GM12878 (cell line): ENCODE measurements around the gene ZBTB48.

Experiments
- BRCA1 ChIP-seq: IDR thresholded peaks from 2 replicates; pipeline ENCODE4 v1.6.1; 2011; ENCODE audit warnings: low read depth, low read length, improper control_type of control experiment
- CBX5 ChIP-seq: sonication (generic); IDR thresholded peaks from 2 replicates; pipeline ENCODE4 v1.6.1; 2016; ENCODE audit warnings: low read depth, moderate library complexity, mild to moderate bottlenecking, inconsistent platforms
- CTCF ChIP-seq, 3 experiments: IDR thresholded peaks in 2 of 3; conservative IDR thresholded peaks in 1 of 3; 2 replicates each; pipeline ENCODE4 v1.5.1; 2011; ENCODE audit warnings: low read depth in 3 of 3, low read length in 3 of 3, mild to moderate bottlenecking in 3 of 3, control low read depth in 2 of 3, moderate library complexity in 2 of 3, inconsistent platforms in 1 of 3, mixed read lengths in 1 of 3; ENCODE audit not compliant: control insufficient read depth in 2 of 3, insufficient read depth in 1 of 3; ENCODE audit errors: extremely low read depth in 1 of 3
- EP300 ChIP-seq, 2 experiments: fragments of 150-350 bp in 1 of 2; IDR thresholded peaks; 2 replicates each; pipeline ENCODE4 v1.6.1; 2011 to 2012; ENCODE audit warnings: low read depth in 2 of 2, low read length in 2 of 2, borderline replicate concordance in 1 of 2, improper control_type of control experiment in 1 of 2, inconsistent platforms in 1 of 2; ENCODE audit not compliant: control insufficient read depth in 1 of 2
- EZH2 ChIP-seq: IDR thresholded peaks from 2 replicates; pipeline ENCODE4 v1.6.1; 2012; ENCODE audit warnings: low read depth, mild to moderate bottlenecking, control low read depth, inconsistent platforms, low read length, borderline replicate concordance; ENCODE audit not compliant: control insufficient read depth
- NFYB ChIP-seq: IDR thresholded peaks from 2 replicates; pipeline ENCODE4 v1.6.1; 2011; ENCODE audit warnings: low read depth, mild to moderate bottlenecking, low read length, improper control_type of control experiment, moderate library complexity; ENCODE audit not compliant: insufficient read depth
- NR2C2 ChIP-seq: IDR thresholded peaks from 2 replicates; pipeline ENCODE4 v1.6.1; 2011; ENCODE audit warnings: borderline replicate concordance, low read depth; ENCODE audit not compliant: control insufficient read depth, insufficient read length
- PKNOX1 ChIP-seq: fragments of 450-650 bp; IDR thresholded peaks from 2 replicates; pipeline ENCODE4 v1.6.1; 2016; ENCODE audit warnings: mild to moderate bottlenecking
- POLR2A ChIP-seq: IDR thresholded peaks from 2 replicates; pipeline ENCODE4 v1.6.1; 2011; ENCODE audit warnings: low read depth, mild to moderate bottlenecking, low read length
- RAD21 ChIP-seq: IDR thresholded peaks from 2 replicates; pipeline ENCODE4 v1.6.1; 2011; ENCODE audit warnings: mild to moderate bottlenecking, low read depth, low read length, moderate library complexity; ENCODE audit not compliant: insufficient read depth
- RB1 ChIP-seq: fragments of 450-650 bp; formaldehyde crosslinking; IDR thresholded peaks from 2 replicates; pipeline ENCODE4 v1.6.1; 2017; ENCODE audit warnings: mild to moderate bottlenecking, borderline replicate concordance
- SREBF2 ChIP-seq: IDR thresholded peaks from 2 replicates; pipeline ENCODE4 v1.6.1; 2012; ENCODE audit warnings: mild to moderate bottlenecking, low read length
- TF ChIP-seq, protein P1 (sequence below): IDR thresholded peaks from 2 replicates; pipeline ENCODE4 v1.6.1; 2011; ENCODE audit warnings: low read depth, low read length, improper control_type of control experiment, borderline replicate concordance

DNA sequence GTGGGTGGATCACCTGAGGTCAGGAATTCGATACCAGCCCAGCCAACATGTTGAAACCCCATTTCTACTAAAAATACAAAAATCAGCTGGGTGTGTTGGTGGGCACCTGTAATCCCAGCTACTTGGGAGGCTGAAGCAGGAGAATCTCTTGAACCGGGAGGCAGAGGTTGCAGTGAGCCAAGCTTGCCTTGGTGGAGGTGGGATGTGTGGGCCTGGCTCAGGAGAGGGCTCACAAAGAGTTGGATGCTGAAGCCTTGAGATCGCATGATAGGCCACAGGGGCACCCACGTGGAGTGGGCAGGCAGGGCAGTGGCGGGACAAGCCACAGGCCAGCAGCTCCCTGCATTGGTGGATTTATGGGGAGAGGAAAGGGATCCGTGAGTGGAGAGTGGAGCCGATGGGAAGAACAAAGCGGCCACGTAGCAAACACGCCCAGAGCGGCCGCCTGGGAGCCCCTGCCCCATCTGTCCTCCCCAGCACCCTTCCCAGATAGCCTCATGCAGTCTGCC is 49.2 kb downstream of the ZBTB48 start:
- TF ChIP-seq RAD21 (no peak), EP300 (IDR thresholded peaks at IDR 0.05; ENCODE audit: borderline replicate concordance in 1 of 2, control insufficient read depth in 1 of 2, low read depth in 2 of 2, low read length in 2 of 2) (no peak), CTCF (IDR thresholded peaks at IDR 0.05 in 2 of 3, conservative IDR thresholded peaks at IDR 0.05 in 1 of 3; ENCODE audit: control insufficient read depth in 2 of 3, extremely low read depth in 1 of 3, insufficient read depth in 1 of 3, low read depth in 3 of 3, low read length in 3 of 3) (no peak), CBX5 (no peak), NFYB (no peak), POLR2A (no peak), EZH2 (no peak), NR2C2 (no peak), SREBF2 (no peak), PKNOX1 (no peak), BRCA1 (no peak), RB1 (no peak)
- TF ChIP-seq, protein P1, sequence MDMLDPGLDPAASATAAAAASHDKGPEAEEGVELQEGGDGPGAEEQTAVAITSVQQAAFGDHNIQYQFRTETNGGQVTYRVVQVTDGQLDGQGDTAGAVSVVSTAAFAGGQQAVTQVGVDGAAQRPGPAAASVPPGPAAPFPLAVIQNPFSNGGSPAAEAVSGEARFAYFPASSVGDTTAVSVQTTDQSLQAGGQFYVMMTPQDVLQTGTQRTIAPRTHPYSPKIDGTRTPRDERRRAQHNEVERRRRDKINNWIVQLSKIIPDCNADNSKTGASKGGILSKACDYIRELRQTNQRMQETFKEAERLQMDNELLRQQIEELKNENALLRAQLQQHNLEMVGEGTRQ, result no peak
